ENCODE measurements around the gene GRIK3. TPM values are rescaled to one million over a fixed set of nuclear protein-coding genes. Genes with fewer than 3 reads are reported as not detected.

The GRIK3 gene
- polyA plus RNA-seq, 1 donor (not counting 4 experiments of a cell fraction or from before 2014, with no cell fraction given), result not detected

GRCh38 chr1:36754366-36754765 is 279.9 kb downstream of the GRIK3 start:
- DNase-seq (ENCODE audit: low read depth, low spot score) (no peak), FAIRE-seq (no peak)
- Histone ChIP-seq H3K27me3 (ENCODE audit: control insufficient read depth, extremely low read depth, insufficient read depth, low read length) (no peaks in the 10 kb centered on the region), H3K27ac (ENCODE audit: control insufficient read depth, insufficient read depth, low read length) (no peak overlapping the region), H3K9me3 (ENCODE audit: control insufficient read depth, low read depth, low read length) (no peaks in the 10 kb centered on the region), H3K9ac (ENCODE audit: control insufficient read depth, extremely low read depth, insufficient read depth, low read length) (no peak overlapping the region), H3K4me3 (ENCODE audit: control insufficient read depth in 2 of 3, extremely low read depth in 1 of 3, insufficient read depth in 2 of 3, low read depth in 1 of 3, low read length in 3 of 3) (no peak overlapping the region), H2AFZ (ENCODE audit: control insufficient read depth, low read length) (no peak overlapping the region), H3K36me3 (ENCODE audit: control insufficient read depth in 2 of 2, extremely low read depth in 1 of 2, insufficient read depth in 2 of 2, low read length in 2 of 2) (no peaks in the 10 kb centered on the region), H4K20me1 (ENCODE audit: control insufficient read depth, extremely low read depth, insufficient read depth, low read length) (no peaks in the 10 kb centered on the region), H3K79me2 (ENCODE audit: control insufficient read depth, insufficient read depth, low read length) (no peaks in the 10 kb centered on the region), H3K4me1 (ENCODE audit: control insufficient read depth, extremely low read depth, insufficient read depth, low read length) (no peaks in the 10 kb centered on the region), H3K9me1 (ENCODE audit: control insufficient read depth, extremely low read depth, insufficient read depth, low read length) (no peaks in the 10 kb centered on the region), H3K4me2 (ENCODE audit: control insufficient read depth, extremely low read depth, insufficient read depth, low read depth, low read length) (no peak overlapping the region)
- TF ChIP-seq CTCF (optimal IDR thresholded peaks at IDR 0.05 in 1 of 3, IDR thresholded peaks at IDR 0.05 in 1 of 3, conservative IDR thresholded peaks at IDR 0.05 in 1 of 3; ENCODE audit: extremely low read depth in 1 of 3, insufficient read depth in 2 of 3, low read length in 3 of 3) (no peak), EZH2 (IDR thresholded peaks at IDR 0.05; ENCODE audit: low read length) (no peak)
- dilution Hi-C loops (cut with MboI; ENCODE audit: extremely low pct_ligation_motif_present, low sequenced_read_pairs), result no loop called here

- dilution Hi-C loops (cut with MboI; ENCODE audit: extremely low pct_ligation_motif_present, low sequenced_read_pairs), result no loop called here
- no peaks in the 10 kb centered on the region for H3K4me1 ChIP-seq (ENCODE audit: control insufficient read depth, extremely low read depth, insufficient read depth, low read length)
- TF ChIP-seq EZH2 (IDR thresholded peaks at IDR 0.05; ENCODE audit: low read length) (no peak), CTCF (optimal IDR thresholded peaks at IDR 0.05 in 1 of 3, IDR thresholded peaks at IDR 0.05 in 1 of 3, conservative IDR thresholded peaks at IDR 0.05 in 1 of 3; ENCODE audit: extremely low read depth in 1 of 3, insufficient read depth in 2 of 3, low read length in 3 of 3) (no peak)
These were observed 280.9 kb downstream of the GRIK3 start for GRCh38 chr1:36753451-36753850.

More at GRCh38 chr1:36753451-36753850, 280.9 kb downstream of the GRIK3 start:
- Histone ChIP-seq H3K9ac (ENCODE audit: control insufficient read depth, extremely low read depth, insufficient read depth, low read length) (no peak overlapping the region), H3K4me2 (ENCODE audit: control insufficient read depth, extremely low read depth, insufficient read depth, low read depth, low read length) (no peak overlapping the region), H3K4me3 (ENCODE audit: control insufficient read depth in 2 of 3, extremely low read depth in 1 of 3, insufficient read depth in 2 of 3, low read depth in 1 of 3, low read length in 3 of 3) (no peak overlapping the region), H3K27ac (ENCODE audit: control insufficient read depth, insufficient read depth, low read length) (no peak overlapping the region), H3K9me1 (ENCODE audit: control insufficient read depth, extremely low read depth, insufficient read depth, low read length) (no peaks in the 10 kb centered on the region), H4K20me1 (ENCODE audit: control insufficient read depth, extremely low read depth, insufficient read depth, low read length) (no peaks in the 10 kb centered on the region), H2AFZ (ENCODE audit: control insufficient read depth, low read length) (no peak overlapping the region), H3K27me3 (ENCODE audit: control insufficient read depth, extremely low read depth, insufficient read depth, low read length) (no peaks in the 10 kb centered on the region), H3K79me2 (ENCODE audit: control insufficient read depth, insufficient read depth, low read length) (no peaks in the 10 kb centered on the region), H3K9me3 (ENCODE audit: control insufficient read depth, low read depth, low read length) (no peaks in the 10 kb centered on the region), H3K36me3 (ENCODE audit: control insufficient read depth in 2 of 2, extremely low read depth in 1 of 2, insufficient read depth in 2 of 2, low read length in 2 of 2) (no peaks in the 10 kb centered on the region)
- FAIRE-seq (no peak), DNase-seq (ENCODE audit: low read depth, low spot score) (no peak)
